PC-9 (cell line): ENCODE results near the gene RAB11A.

Experiments
- CTCF ChIP-seq: fragments of 200-600 bp; sonication (generic); conservative IDR thresholded peaks from 2 replicates; pipeline ENCODE4 v1.6.1; 2017; ENCODE audit warnings: mixed run types, antibody characterized with exemption, mild to moderate bottlenecking, moderate library complexity
- EZH2 ChIP-seq: fragments of 200-600 bp; sonication (generic); IDR thresholded peaks from 2 replicates; pipeline ENCODE4 v1.8.0; 2017; ENCODE audit warnings: antibody characterized with exemption, low read depth

DNA sequence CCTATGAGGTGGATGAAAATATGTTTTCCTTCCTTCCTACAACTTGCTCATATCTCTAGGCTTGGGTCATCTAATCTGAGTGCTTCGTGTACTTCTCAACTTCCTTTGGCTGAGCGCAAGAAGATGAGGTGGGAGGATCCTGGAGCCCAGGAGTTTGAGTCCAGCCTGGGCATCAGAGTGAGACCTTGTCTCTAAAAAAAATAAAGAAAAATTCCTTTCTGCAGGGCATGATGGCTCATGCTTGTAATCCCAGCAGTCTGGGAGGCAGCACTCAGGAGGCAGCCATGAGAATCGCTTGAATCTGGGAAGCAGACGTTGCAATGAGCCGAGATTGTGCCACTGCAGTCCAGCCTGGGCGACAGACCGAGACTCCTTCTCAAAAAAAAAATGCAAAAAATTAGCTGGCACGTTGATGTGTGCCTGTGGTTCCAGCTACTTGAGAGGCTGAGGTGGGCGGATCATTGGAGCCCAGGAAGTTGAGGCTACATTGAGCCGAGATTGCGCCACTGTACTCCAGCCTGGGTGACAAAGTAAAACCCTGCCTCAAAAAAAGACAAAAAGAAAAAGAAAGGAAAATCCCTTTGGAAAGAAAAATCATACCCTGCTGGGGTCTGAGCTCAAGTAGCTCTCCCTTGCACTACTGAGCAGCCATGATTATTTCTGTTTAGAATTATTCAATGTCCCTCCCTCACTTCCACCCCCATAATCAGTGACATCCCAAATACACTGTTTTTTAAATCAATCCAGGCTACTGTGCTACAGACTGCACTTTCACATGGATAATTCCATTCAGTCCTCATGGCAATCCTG lies 28.0 kb upstream of the RAB11A start:
- TF ChIP-seq EZH2 (no peak), CTCF (no peak)
